Right lobe of liver (tissue), 6 donors: ENCODE data around the gene OR51A4. TPM values are rescaled to one million over a fixed set of nuclear protein-coding genes. Genes with fewer than 3 reads are reported as not detected.

Experiments
- ATAC-seq, 4 donors: fragments of 200-7000 bp; cut with Tn5 transposase; one replicate each; pipeline ENCODE4 v1.9.1; 2020; ENCODE audit warnings: mild to moderate bottlenecking in 4 of 4, moderate library complexity in 4 of 4
- DNase-seq, 3 donors: peaks; one replicate each; pipeline ENCODE4 v3.0.0-alpha.2; 2020
- H3K27ac ChIP-seq, 3 donors: fragments of 200-600 bp; one replicate each; pipeline ENCODE4 v1.8.0; 2022
- H3K27me3 ChIP-seq, 2 donors: fragments of 200-600 bp; one replicate each; pipeline ENCODE4 v1.8.0; 2022
- H3K36me3 ChIP-seq, 4 donors: fragments of 200-600 bp; sonication (generic) in 1 of 4; one replicate each; pipeline versions ENCODE4 v1.5.1 to v1.8.0; 2017 to 2022; ENCODE audit warnings: control low read depth in 1 of 4
- H3K4me1 ChIP-seq, 4 donors: fragments of 200-600 bp; sonication (generic) in 1 of 4; one replicate each; pipeline versions ENCODE4 v1.5.1 to v1.8.0; 2017 to 2022; ENCODE audit warnings: control low read depth in 1 of 4
- H3K4me3 ChIP-seq, 3 donors: fragments of 200-600 bp; one replicate each; pipeline ENCODE4 v1.8.0; 2022
- H3K9me3 ChIP-seq, 4 donors: fragments of 200-600 bp; sonication (generic) in 1 of 4; one replicate each; pipeline versions ENCODE4 v1.5.1 to v1.8.0; 2017 to 2022; ENCODE audit warnings: control low read depth in 1 of 4
- CTCF ChIP-seq, 4 donors: fragments of 200-600 bp in 3 of 4; fragments of 450-650 bp in 1 of 4; IDR thresholded peaks; one replicate each; pipeline versions ENCODE4 v1.5.1 to v1.8.0; 2016 to 2022; ENCODE audit warnings: antibody characterized with exemption in 4 of 4, mild to moderate bottlenecking in 2 of 4
- POLR2A ChIP-seq: fragments of 450-650 bp; IDR thresholded peaks from one replicate; pipeline ENCODE4 v1.6.1; 2017; ENCODE audit warnings: antibody characterized with exemption, mild to moderate bottlenecking
- WGBS: methylation state at CpG from one replicate; pipeline ENCODE4 v1.1.6; 2018; ENCODE audit warnings: low coverage, low lambda C conversion rate; ENCODE audit not compliant: insufficient coverage; ENCODE audit errors: missing lambda C conversion rate; 5-methylcytosine and 5-hydroxymethylcytosine counted together
- intact Hi-C, 2 donors: fragments of 100-400 bp; cut with DNase I; formaldehyde crosslinking; loops; one replicate each; pipeline versions ENCODE4 v1.11.2 to v1.14.1; 2022
- total RNA-seq, 6 experiments: library from RNA; depleted of rRNA in 2 of 6; stranded (reverse); fragments of >200 nt in 2 of 6; fragmentation: NEBNext Ultra II Directional in 3 of 6; extraction: Animal tissue kit (Norgen Biotek cat#: 25700) in 3 of 6; gene quantifications; one replicate each; pipeline versions ENCODE4 v1.1.0 to v1.2.4, GENCODE V29; 2016 to 2023
- donor health status: DM: no; HTN: yes; CAD: no.
- donor health status: DM: no; HTN: no; CAD: no.
- donor health status: DM: no; HTN: no; CAD: no.
- donor health status: DM: no; HTN: yes; CAD: no.
- donor health status: DM: no; HTN: yes; CAD: no.

OR51A4 gene
- total RNA-seq, 6 experiments from 2014 or later, result not detected

GRCh38 chr11:4936745-4937144 is 10.7 kb downstream of the OR51A4 start:
- Histone ChIP-seq H3K27ac (no peak overlapping the region), H3K4me3 (no peak overlapping the region), H3K9me3 (no peaks in the 10 kb centered on the region), H3K36me3 (no peaks in the 10 kb centered on the region), H3K4me1 (no peaks in the 10 kb centered on the region), H3K27me3 (no peaks in the 10 kb centered on the region)
- intact Hi-C loops, result no loop called here
- ATAC-seq (no peak), DNase-seq (no peak)
- TF ChIP-seq POLR2A (no peak), CTCF (IDR thresholded peaks at IDR 0.05) (no peak)
- WGBS, result 47% methylated on average over 3 of the region's 3 CpGs

DNA sequence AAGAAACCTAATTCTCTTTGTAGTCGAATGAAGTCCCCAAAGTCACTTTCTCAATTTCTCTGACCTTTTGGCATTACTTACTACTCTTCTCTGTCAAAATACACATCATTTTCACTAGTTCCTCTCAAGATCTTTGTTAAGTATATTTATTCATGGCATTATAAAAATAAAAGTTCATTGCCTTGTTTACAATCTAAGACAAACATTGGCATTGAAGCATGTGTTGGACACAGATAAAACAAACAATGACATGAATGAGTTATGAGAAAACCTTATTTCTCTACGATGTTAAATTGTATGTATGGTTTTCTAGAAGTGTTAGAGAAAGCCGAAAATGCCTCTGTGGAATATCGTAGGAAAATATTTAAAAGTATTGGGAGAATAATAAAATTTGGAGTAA is 14.7 kb downstream of the OR51A4 start:
- H3K4me3 ChIP-seq, result no peak overlapping the region
- TF ChIP-seq CTCF (IDR thresholded peaks at IDR 0.05) (no peak), POLR2A (no peak)
- ATAC-seq, result no peak
- intact Hi-C loops, result no loop called here
- H3K27ac ChIP-seq, result no peak overlapping the region
- no peak for DNase-seq
- H3K36me3 ChIP-seq, result no peaks in the 10 kb centered on the region
- H3K4me1 ChIP-seq, result no peaks in the 10 kb centered on the region
- H3K9me3 ChIP-seq, result no peaks in the 10 kb centered on the region
- WGBS, result 40% methylated on average over 4 of the region's 4 CpGs
- no peaks in the 10 kb centered on the region for H3K27me3 ChIP-seq

- Histone ChIP-seq H3K4me1 (no peaks in the 10 kb centered on the region), H3K4me3 (no peak overlapping the region), H3K9me3 (no peaks in the 10 kb centered on the region), H3K27ac (no peak overlapping the region), H3K27me3 (no peaks in the 10 kb centered on the region), H3K36me3 (no peaks in the 10 kb centered on the region)
- intact Hi-C loops, result no loop called here
- DNase-seq (no peak), ATAC-seq (no peak)
- TF ChIP-seq CTCF (IDR thresholded peaks at IDR 0.05) (no peak), POLR2A (no peak)
These were observed 20.8 kb downstream of the OR51A4 start for GRCh38 chr11:4926608-4927007.

DNA sequence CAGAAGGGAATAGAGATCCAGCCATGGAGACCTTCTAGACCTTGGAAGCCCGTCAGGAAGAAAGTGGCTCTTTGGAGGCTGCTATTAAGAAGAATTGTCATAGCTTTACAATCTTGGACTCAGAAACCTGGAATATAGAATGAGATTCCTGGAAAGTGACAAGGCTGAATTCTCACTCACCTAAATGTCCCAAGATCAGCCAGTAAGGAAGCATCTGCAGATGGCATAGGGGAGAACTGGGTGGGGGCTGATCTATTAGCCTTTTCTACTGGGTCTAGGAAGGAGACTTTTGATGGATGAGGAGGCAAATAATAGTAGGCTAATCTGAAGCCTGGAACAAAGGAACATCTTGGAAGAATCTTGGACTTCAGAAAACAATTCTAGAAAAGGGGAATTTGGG is 23.2 kb downstream of the OR51A4 start, which contains the start of gene OR51G1:
Gene OR51G1 (minus strand): TSS at position 101 of the 400 bp plus-strand sequence. CDS start 0 bp downstream, at position 101.
- no peak within 1 kb of the TSS for H3K4me3 ChIP-seq
- no peaks in the 10 kb centered on the region for H3K36me3 ChIP-seq
- H3K27me3 ChIP-seq, result no peaks in the 10 kb centered on the region
- DNase-seq, result no peak
- 36% methylated on average over 1 of the region's 1 CpG for WGBS
- TF ChIP-seq POLR2A (no peak), CTCF (IDR thresholded peaks at IDR 0.05) (no peak)
- H3K9me3 ChIP-seq, result no peaks in the 10 kb centered on the region
- H3K4me1 ChIP-seq, result no peaks in the 10 kb centered on the region
- intact Hi-C loops, result no loop called here
- ATAC-seq, result no peak
- H3K27ac ChIP-seq, result no peak within 1 kb of the TSS

GRCh38 chr11:4922304-4922703 is 25.1 kb downstream of the OR51A4 start:
- Histone ChIP-seq H3K36me3 (no peaks in the 10 kb centered on the region), H3K4me1 (no peaks in the 10 kb centered on the region), H3K4me3 (no peak overlapping the region), H3K27me3 (no peaks in the 10 kb centered on the region), H3K9me3 (no peaks in the 10 kb centered on the region), H3K27ac (no peak overlapping the region)
- ATAC-seq, result no peak
- 27% methylated on average over 1 of the region's 1 CpG for WGBS
- DNase-seq, result no peak
- intact Hi-C loops, result no loop called here
- TF ChIP-seq CTCF (IDR thresholded peaks at IDR 0.05), result no peak
- TF ChIP-seq POLR2A, result no peak
